ENCODE results near the gene MYCL.
"Not testable (repeated sequence)": the region's sequence is repeated elsewhere in the genome, so short reads cannot be mapped to it uniquely, and the experiment has no call there.

MYCL gene

GRCh38 chr1:39917825-39918224 is 16.1 kb upstream of the MYCL start:
- no peak for DNase-seq (ENCODE audit: low spot score)

GRCh38 chr1:39915499-39916129 is 13.9 kb upstream of the MYCL start:
- no peak for DNase-seq (ENCODE audit: low spot score)

- DNase-seq (ENCODE audit: low spot score) = not testable (repeated sequence)
These were observed 11.4 kb upstream of the MYCL start for GRCh38 chr1:39913136-39913535.

GRCh38 chr1:39910263-39910662 is 8.5 kb upstream of the MYCL start:
- DNase-seq (ENCODE audit: low spot score) = no peak

GRCh38 chr1:39908534-39908933 is 6.8 kb upstream of the MYCL start:
- no peak for DNase-seq (ENCODE audit: low spot score)

- DNase-seq (ENCODE audit: low spot score) = no peak
These were observed 6.1 kb upstream of the MYCL start for GRCh38 chr1:39907528-39908453.

GRCh38 chr1:39905172-39905571 is 3.5 kb upstream of the MYCL start:
- no peak for DNase-seq (ENCODE audit: low spot score)

GRCh38 chr1:39902460-39902807 is 717 bp upstream of the MYCL start:
- no peak for DNase-seq (ENCODE audit: low spot score)

GRCh38 chr1:39901464-39901713 is 328 bp downstream of the MYCL start:
- no peak for DNase-seq (ENCODE audit: low spot score)

GRCh38 chr1:39900662-39901463 is 854 bp downstream of the MYCL start:
- no peak for DNase-seq (ENCODE audit: low spot score)

- DNase-seq (ENCODE audit: low spot score) = no peak
These were observed 1.8 kb downstream of the MYCL start for GRCh38 chr1:39899611-39900538.

- DNase-seq (ENCODE audit: low spot score) = peak; percentile 94
These were observed 2.8 kb downstream of the MYCL start for GRCh38 chr1:39898648-39899603.

GRCh38 chr1:39898191-39898590 is 3.5 kb downstream of the MYCL start:
- peak; percentile 33 for DNase-seq (ENCODE audit: low spot score)

GRCh38 chr1:39896909-39897685 is 4.6 kb downstream of the MYCL start:
- no peak for DNase-seq (ENCODE audit: low spot score)

GRCh38 chr1:39895731-39896480 is 5.8 kb downstream of the MYCL start:
- DNase-seq (ENCODE audit: low spot score) = no peak

GRCh38 chr1:39894884-39895495 is 6.7 kb downstream of the MYCL start:
- DNase-seq (ENCODE audit: low spot score) = no peak

- DNase-seq (ENCODE audit: low spot score) = peak; percentile 73
These were observed 8.8 kb downstream of the MYCL start for GRCh38 chr1:39892601-39893595.

All from iPS-NIHi11 (cell line).